PC-3 (cell line): Measurements from ENCODE around the gene PRUNE2. TPM values are rescaled to one million over a fixed set of nuclear protein-coding genes. Genes with fewer than 3 reads are reported as not detected.

ENCODE experiments used
- ATAC-seq: fragments of 200-7000 bp; cut with Tn5 transposase; 2 replicates; pipeline ENCODE4 v1.9.1; 2020; ENCODE audit warnings: mild to moderate bottlenecking, moderate library complexity
- BruUV-seq: library from RNA; stranded (reverse); fragments of 400-500 nt; replicated peaks from 2 replicates; lab custom pipeline; 2021; lab: Mats Ljungman, UMichigan
- CTCF ChIA-PET: fragments of 300-600 bp; sonication (Branson Sonifier 250); formaldehyde crosslinking; loops from one replicate; lab custom pipeline; 2022; ENCODE audit warnings: antibody characterized with exemption; lab: Charles Lee
- POLR2A ChIA-PET: fragments of 300-600 bp; sonication (Branson Sonifier 250); formaldehyde crosslinking; loops from one replicate; lab custom pipeline; 2022; ENCODE audit warnings: antibody characterized with exemption; ENCODE audit not compliant: unreplicated experiment; lab: Charles Lee
- DNase-seq: peaks from one replicate; pipeline ENCODE4 v3.0.0-alpha.2; 2015
- H2AFZ ChIP-seq: fragments of 300-600 bp; sonication (generic); 2 replicates; pipeline ENCODE4 v1.6.0; 2016; ENCODE audit warnings: antibody characterized with exemption, low read length
- H3F3A ChIP-seq: fragments of 300-600 bp; sonication (generic); one replicate; pipeline ENCODE4 v1.6.0; 2017; ENCODE audit warnings: antibody characterized with exemption, low read length, control low read depth, mild to moderate bottlenecking; ENCODE audit not compliant: unreplicated experiment
- H3K27ac ChIP-seq: fragments of 300-600 bp; sonication (generic); 2 replicates; pipeline ENCODE4 v1.5.1; 2016; ENCODE audit warnings: mild to moderate bottlenecking, low read length
- H3K27me3 ChIP-seq: fragments of 300-600 bp; sonication (generic); 2 replicates; pipeline ENCODE4 v1.6.1; 2016; ENCODE audit warnings: low read length, mixed read lengths
- H3K36me3 ChIP-seq: fragments of 300-600 bp; sonication (generic); 2 replicates; pipeline ENCODE4 v1.6.1; 2016; ENCODE audit warnings: low read depth, mixed run types, low read length, mixed read lengths
- H3K4me1 ChIP-seq: fragments of 300-600 bp; sonication (generic); 2 replicates; pipeline ENCODE4 v1.5.1; 2016; ENCODE audit warnings: low read length; ENCODE audit not compliant: insufficient read depth
- H3K4me2 ChIP-seq: fragments of 300-600 bp; sonication (generic); 2 replicates; pipeline ENCODE4 v1.6.0; 2016; ENCODE audit warnings: low read length
- H3K4me3 ChIP-seq: fragments of 300-600 bp; sonication (generic); 2 replicates; pipeline ENCODE4 v1.5.1; 2016; ENCODE audit warnings: mild to moderate bottlenecking, low read length, mixed read lengths
- H3K79me2 ChIP-seq: fragments of 300-600 bp; sonication (generic); 2 replicates; pipeline ENCODE4 v1.6.1; 2017; ENCODE audit warnings: low read length, mixed read lengths
- H3K9ac ChIP-seq: fragments of 300-600 bp; sonication (generic); 2 replicates; pipeline ENCODE4 v1.6.0; 2016; ENCODE audit warnings: mild to moderate bottlenecking, low read length
- H3K9me2 ChIP-seq: fragments of 300-600 bp; sonication (generic); replicated peaks from 2 replicates; pipeline ENCODE4 v1.6.1; 2016; ENCODE audit warnings: mixed run types, low read length, mixed read lengths
- H3K9me3 ChIP-seq: fragments of 300-600 bp; sonication (generic); 2 replicates; pipeline ENCODE4 v1.6.1; 2016; ENCODE audit warnings: low read length, mixed read lengths
- H4K20me1 ChIP-seq: fragments of 300-600 bp; sonication (generic); 2 replicates; pipeline ENCODE4 v1.6.1; 2016; ENCODE audit warnings: low read length, mixed read lengths
- EZH2 ChIP-seq: fragments of 300-600 bp; sonication (generic); IDR thresholded peaks from one replicate; pipeline ENCODE4 v1.6.1; 2017; ENCODE audit warnings: antibody characterized with exemption, mild to moderate bottlenecking, low read length; ENCODE audit not compliant: unreplicated experiment
- EZH2phosphoT487 ChIP-seq: fragments of 300-600 bp; sonication (generic); IDR thresholded peaks from 2 replicates; pipeline ENCODE4 v1.6.1; 2018; ENCODE audit warnings: mild to moderate bottlenecking, antibody characterized with exemption, low read length, borderline replicate concordance
- intact Hi-C: fragments of 100-400 bp; cut with micrococcal nuclease; formaldehyde crosslinking; loops from 2 replicates; pipeline ENCODE4 v1.9.0; 2023
- total RNA-seq: library from RNA; depleted of rRNA; stranded (reverse); fragments of >200 nt; gene quantifications from 2 replicates; pipeline ENCODE4 v1.2.3, GENCODE V29; 2014
- TF ChIP-seq, protein P1 (sequence below): fragments of 300-600 bp; sonication (generic); conservative IDR thresholded peaks from 2 replicates; pipeline ENCODE4 v1.5.1; 2017; ENCODE audit warnings: antibody characterized with exemption, low read depth, mild to moderate bottlenecking, low read length

PRUNE2 gene
- total RNA-seq, 1 experiment from 2014 or later = not detected

DNA sequence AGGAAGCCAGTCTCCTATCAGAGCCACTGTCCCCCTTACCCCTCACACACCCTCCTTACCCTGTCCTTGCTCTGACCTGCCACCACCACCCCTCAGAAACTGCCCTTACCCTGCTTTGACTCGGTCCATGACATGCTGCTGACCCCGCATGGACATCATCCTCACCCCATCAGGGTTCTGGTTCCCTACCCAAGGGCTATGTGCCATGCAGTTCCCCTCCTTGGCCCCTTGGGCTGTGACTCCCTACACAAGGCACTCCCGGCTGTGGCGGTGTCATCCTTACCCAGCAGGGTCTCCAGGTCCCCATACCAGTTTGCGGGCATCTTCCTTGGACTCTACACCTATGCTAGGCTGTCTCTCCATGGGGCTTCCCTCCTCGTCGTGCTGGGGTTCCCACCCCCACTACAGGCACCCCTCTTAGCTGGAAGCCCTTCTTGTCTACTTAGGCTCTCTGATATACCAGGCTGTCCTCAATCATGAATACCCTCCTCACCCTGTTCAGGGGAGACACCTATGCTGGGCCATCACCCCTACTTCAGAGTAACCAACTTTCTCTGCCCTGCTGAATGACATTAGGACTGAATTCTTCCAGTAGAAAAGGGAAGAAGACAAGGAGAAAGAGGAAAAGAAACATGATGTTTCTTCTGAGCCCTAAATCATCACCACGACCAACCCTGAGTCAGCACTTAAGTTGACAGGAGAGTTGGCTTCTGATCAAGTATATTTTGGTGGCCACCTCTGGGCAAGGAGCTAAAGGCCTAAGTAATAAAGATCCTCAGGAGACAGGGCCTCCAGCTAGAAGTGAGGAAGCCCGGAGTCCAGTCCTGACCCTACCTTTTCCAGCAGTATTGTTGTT lies 331.8 kb downstream of the PRUNE2 start:
- no peak for TF ChIP-seq EZH2
- TF ChIP-seq, protein P1, sequence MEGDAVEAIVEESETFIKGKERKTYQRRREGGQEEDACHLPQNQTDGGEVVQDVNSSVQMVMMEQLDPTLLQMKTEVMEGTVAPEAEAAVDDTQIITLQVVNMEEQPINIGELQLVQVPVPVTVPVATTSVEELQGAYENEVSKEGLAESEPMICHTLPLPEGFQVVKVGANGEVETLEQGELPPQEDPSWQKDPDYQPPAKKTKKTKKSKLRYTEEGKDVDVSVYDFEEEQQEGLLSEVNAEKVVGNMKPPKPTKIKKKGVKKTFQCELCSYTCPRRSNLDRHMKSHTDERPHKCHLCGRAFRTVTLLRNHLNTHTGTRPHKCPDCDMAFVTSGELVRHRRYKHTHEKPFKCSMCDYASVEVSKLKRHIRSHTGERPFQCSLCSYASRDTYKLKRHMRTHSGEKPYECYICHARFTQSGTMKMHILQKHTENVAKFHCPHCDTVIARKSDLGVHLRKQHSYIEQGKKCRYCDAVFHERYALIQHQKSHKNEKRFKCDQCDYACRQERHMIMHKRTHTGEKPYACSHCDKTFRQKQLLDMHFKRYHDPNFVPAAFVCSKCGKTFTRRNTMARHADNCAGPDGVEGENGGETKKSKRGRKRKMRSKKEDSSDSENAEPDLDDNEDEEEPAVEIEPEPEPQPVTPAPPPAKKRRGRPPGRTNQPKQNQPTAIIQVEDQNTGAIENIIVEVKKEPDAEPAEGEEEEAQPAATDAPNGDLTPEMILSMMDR = no peak
- no peak for TF ChIP-seq EZH2phosphoT487
- Histone ChIP-seq H3K79me2 (no peaks in the 10 kb centered on the region), H3K9me3 (no peaks in the 10 kb centered on the region), H3K4me3 (no peak overlapping the region), H3K9ac (no peak overlapping the region), H2AFZ (no peak overlapping the region), H3K4me1 (no peaks in the 10 kb centered on the region), H3K4me2 (no peak overlapping the region), H3K27ac (no peak overlapping the region), H4K20me1 (no peaks in the 10 kb centered on the region), H3F3A (no peaks in the 10 kb centered on the region), H3K9me2 (no peaks in the 10 kb centered on the region), H3K27me3 (peaks cover 15% of the 10 kb centered on the region; the same call in 1 of the 2 replicates), H3K36me3 (no peaks in the 10 kb centered on the region)
- no TSS peak for BruUV-seq
- intact Hi-C loops = no loop called here
- ATAC-seq (no peak), DNase-seq (no peak)
- POLR2A ChIA-PET = no interaction called here
- CTCF ChIA-PET = no interaction called here

DNA sequence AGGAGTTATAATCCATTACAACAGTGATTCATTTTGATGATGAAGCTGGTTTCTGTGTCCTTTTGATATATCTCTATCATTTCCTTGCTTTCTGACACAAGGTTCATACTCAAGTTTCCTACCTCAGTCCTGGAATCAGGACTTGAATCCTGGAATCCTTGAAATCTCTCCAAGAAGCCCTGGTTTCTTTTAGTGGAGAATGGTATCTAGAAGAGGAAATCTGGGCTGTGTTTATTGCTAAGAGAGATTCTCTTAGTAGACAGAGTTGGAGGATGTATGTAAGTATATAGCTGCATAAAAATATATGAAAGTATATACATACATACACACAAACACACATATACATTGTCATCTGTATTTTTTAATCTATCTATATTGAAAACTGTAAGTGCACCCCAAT lies 332.5 kb downstream of the PRUNE2 start:
- Histone ChIP-seq H3K4me1 (no peaks in the 10 kb centered on the region), H4K20me1 (no peaks in the 10 kb centered on the region), H2AFZ (no peak overlapping the region), H3K4me3 (no peak overlapping the region), H3K4me2 (no peak overlapping the region), H3K27ac (no peak overlapping the region), H3K27me3 (peaks cover 15% of the 10 kb centered on the region; the same call in 1 of the 2 replicates), H3K9ac (no peak overlapping the region), H3F3A (no peaks in the 10 kb centered on the region), H3K9me3 (no peaks in the 10 kb centered on the region), H3K9me2 (no peaks in the 10 kb centered on the region), H3K79me2 (no peaks in the 10 kb centered on the region), H3K36me3 (no peaks in the 10 kb centered on the region)
- intact Hi-C loops = no loop called here
- no peak for TF ChIP-seq EZH2phosphoT487
- CTCF ChIA-PET = no interaction called here
- DNase-seq (no peak), ATAC-seq (no peak)
- no TSS peak for BruUV-seq
- POLR2A ChIA-PET = no interaction called here

DNA sequence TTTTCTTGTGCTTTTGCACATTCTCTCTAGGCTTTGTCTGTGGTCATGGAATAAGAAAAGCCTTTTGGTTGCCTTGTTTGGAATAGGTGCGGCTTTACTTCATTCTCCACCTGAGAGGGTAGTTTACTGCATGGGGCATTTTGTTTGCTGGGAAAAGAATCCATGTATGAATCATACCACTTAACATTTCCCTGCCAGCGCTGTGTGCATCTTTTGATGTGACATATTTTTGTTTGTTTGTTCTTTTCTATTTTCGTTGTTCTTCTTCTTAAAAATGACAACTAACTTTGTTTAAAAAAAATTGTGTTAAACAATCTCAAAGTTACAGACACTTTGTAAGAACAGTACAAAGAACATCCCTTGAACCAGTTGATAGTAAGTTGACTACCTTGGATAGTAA lies 333.8 kb downstream of the PRUNE2 start:
- TF ChIP-seq, protein P1 = no peak
- TF ChIP-seq EZH2 = no peak
- TF ChIP-seq EZH2phosphoT487 = no peak
- POLR2A ChIA-PET = no interaction called here
- intact Hi-C loops = no loop called here
- CTCF ChIA-PET = no interaction called here
- no peaks in the 10 kb centered on the region for H3K9me2 ChIP-seq
- no peaks in the 10 kb centered on the region for H3K36me3 ChIP-seq
- no peaks in the 10 kb centered on the region for H3K9me3 ChIP-seq
- no peak overlapping the region for H3K9ac ChIP-seq
- H3K4me2 ChIP-seq = no peak overlapping the region
- DNase-seq (no peak), ATAC-seq (no peak)
- H3K27ac ChIP-seq = no peak overlapping the region
- no peak overlapping the region for H3K4me3 ChIP-seq
- H3K4me1 ChIP-seq = no peaks in the 10 kb centered on the region
- H3K79me2 ChIP-seq = no peaks in the 10 kb centered on the region
- no TSS peak for BruUV-seq
- no peaks in the 10 kb centered on the region for H4K20me1 ChIP-seq
- no peaks in the 10 kb centered on the region for H3F3A ChIP-seq
- peaks cover 15% of the 10 kb centered on the region; the same call in 1 of the 2 replicates for H3K27me3 ChIP-seq
- H2AFZ ChIP-seq = no peak overlapping the region
